ENCODE measurements around the gene PHKB.

DNA sequence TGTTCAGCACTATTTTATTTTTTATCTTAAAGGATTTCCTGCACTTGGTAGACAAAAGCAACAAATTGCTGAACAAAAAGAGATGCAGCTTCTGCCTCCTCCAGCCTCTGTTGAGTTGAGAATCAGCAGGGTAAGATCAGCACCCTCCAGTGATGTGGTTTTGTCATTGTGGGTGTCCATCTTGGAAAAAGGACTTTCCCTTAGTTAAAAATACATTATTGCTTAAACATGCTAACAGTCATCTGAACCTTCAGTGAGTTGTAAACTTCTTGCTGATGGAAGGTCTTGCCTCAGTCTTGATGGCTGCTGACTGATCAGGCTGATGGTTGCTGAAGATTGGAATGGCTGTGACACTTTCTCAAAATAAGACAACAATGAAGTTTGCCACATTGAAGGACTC lies 101.2 kb downstream of the PHKB start:
- TF ChIP-seq, protein P1, sequence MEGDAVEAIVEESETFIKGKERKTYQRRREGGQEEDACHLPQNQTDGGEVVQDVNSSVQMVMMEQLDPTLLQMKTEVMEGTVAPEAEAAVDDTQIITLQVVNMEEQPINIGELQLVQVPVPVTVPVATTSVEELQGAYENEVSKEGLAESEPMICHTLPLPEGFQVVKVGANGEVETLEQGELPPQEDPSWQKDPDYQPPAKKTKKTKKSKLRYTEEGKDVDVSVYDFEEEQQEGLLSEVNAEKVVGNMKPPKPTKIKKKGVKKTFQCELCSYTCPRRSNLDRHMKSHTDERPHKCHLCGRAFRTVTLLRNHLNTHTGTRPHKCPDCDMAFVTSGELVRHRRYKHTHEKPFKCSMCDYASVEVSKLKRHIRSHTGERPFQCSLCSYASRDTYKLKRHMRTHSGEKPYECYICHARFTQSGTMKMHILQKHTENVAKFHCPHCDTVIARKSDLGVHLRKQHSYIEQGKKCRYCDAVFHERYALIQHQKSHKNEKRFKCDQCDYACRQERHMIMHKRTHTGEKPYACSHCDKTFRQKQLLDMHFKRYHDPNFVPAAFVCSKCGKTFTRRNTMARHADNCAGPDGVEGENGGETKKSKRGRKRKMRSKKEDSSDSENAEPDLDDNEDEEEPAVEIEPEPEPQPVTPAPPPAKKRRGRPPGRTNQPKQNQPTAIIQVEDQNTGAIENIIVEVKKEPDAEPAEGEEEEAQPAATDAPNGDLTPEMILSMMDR (IDR thresholded peaks at IDR 0.05): no peak
- TF ChIP-seq POLR2A (IDR thresholded peaks at IDR 0.05): no peak

Measured in uterus (tissue), 2 donors.